ENCODE data around the gene ALS2CL.

Gene ALS2CL

GRCh38 chr3:46629551-46630517, 63.6 kb downstream of the ALS2CL start:
- peak; percentile 87 for DNase-seq (ENCODE audit: low spot score)

GRCh38 chr3:46628901-46629369, 64.5 kb downstream of the ALS2CL start:
- DNase-seq (ENCODE audit: low spot score), result peak; percentile 17

- DNase-seq (ENCODE audit: low spot score), result no peak
Observed at GRCh38 chr3:46627078-46627477, 66.4 kb downstream of the ALS2CL start.

- no peak for DNase-seq (ENCODE audit: low spot score)
Observed at GRCh38 chr3:46626039-46626438, 67.4 kb downstream of the ALS2CL start.

GRCh38 chr3:46624975-46625490, 68.4 kb downstream of the ALS2CL start:
- no peak for DNase-seq (ENCODE audit: low spot score)

- no peak for DNase-seq (ENCODE audit: low spot score)
Observed at GRCh38 chr3:46624533-46624932, 68.9 kb downstream of the ALS2CL start.

GRCh38 chr3:46619845-46620778, 73.4 kb downstream of the ALS2CL start:
- no peak for DNase-seq (ENCODE audit: low spot score)

All from hematopoietic multipotent progenitor cell treated with erythropoietin and hydrocortisone succinate and interleukin-3 and kit ligand, for 15 days (in vitro differentiated cells).